NCI-H226 (cell line): Measurements from ENCODE around the gene VAV2.

Experiments used
- DNase-seq: peaks from one replicate; pipeline ENCODE4 v3.0.0-alpha.2; 2015

VAV2 gene

DNA sequence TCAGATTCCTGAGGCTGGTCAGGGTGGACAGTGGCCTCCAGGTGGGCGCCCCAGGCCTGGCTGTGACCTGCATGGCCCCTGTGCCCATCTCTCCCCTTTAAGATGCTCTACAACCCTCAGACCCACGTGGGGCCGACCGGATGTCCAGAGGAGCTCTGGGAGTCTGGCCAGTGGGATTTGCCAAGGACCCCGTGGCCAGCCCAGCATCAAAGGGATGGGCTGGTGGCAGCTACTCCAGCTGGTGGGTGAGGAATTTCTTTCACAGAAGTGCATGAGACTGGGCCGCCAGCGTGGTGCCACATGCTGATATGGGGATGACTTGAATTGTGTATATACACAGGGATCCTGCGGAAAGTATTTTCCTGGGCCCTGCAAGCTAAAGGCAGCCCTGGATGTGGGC is 159.2 kb downstream of the VAV2 start:
- no peak for DNase-seq

GRCh38 chr9:133830711-133831110 is 161.4 kb downstream of the VAV2 start:
- DNase-seq = no peak

DNA sequence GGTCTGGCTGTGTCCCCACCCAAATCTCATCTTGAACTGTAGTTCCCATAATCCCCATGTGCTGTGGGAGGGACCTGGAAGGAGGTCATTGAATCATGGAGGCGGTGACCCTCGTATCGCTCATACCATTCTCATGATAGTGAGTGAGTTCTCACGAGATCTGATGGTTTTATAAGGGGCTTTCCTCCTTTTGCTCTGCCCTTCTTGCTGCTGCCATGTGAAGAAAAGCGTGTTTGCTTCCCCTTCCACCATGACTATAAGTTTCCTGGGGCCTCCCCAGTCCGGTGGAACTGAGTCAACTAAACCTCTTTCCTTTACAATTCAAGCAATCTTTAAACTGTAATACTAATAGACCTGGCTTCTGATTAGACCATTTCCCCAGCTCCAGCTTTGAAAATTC is 161.8 kb downstream of the VAV2 start:
- DNase-seq = no peak

DNA sequence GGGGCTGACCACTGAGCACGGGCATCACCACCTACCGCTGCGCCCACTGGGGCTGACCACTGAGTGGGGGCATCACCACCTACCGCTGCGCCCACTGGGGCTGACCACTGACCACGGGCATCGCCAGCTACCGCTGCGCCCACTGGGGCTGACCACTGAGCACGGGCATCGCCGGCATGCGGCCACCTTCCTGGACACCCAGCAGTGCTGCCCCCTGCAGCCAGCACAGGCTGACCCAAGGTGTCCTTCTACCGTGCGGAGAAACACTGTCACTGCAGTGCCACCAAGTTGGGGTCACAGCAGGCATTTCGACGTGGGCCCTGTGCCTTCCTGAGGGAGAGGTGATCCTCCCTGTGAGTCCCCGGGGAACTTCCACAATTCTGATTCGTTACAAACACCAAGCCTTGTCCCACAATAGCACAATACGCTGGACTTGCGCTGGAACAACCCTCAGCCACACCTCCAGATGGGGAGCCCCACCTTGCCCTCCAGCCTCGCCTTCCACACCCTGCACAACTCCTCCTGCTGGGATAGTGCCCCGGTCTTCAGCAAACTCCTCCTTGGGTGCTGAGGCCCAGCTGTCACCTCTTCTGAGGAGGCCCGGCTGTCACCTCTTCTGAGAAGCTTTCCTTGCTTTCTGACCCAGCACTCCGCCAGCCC is 163.7 kb downstream of the VAV2 start:
- DNase-seq = no peak

- DNase-seq = no peak
These were observed 165.6 kb downstream of the VAV2 start for GRCh38 chr9:133826289-133827085.

- no peak for DNase-seq
These were observed 166.4 kb downstream of the VAV2 start for GRCh38 chr9:133825555-133826218.

DNA sequence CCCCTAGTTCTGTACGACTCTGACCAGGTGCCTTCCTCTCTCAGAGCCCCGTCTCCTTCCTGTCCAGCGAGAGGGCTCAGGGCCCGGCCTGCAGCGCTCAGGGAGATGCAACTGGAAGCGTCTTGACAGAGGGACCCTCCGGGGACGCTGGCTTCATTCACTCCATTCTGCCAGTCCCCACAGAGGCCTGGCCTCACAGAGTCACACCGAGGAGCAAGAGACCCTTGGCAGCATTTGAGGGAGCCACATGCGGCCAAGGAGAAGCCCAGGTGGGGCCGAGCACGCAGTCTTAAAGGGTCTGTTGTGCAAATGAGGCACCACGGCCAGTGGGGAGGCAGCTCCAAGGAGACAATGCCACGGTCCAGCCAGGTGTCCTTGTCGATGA is 167.3 kb downstream of the VAV2 start:
- no peak for DNase-seq

DNA sequence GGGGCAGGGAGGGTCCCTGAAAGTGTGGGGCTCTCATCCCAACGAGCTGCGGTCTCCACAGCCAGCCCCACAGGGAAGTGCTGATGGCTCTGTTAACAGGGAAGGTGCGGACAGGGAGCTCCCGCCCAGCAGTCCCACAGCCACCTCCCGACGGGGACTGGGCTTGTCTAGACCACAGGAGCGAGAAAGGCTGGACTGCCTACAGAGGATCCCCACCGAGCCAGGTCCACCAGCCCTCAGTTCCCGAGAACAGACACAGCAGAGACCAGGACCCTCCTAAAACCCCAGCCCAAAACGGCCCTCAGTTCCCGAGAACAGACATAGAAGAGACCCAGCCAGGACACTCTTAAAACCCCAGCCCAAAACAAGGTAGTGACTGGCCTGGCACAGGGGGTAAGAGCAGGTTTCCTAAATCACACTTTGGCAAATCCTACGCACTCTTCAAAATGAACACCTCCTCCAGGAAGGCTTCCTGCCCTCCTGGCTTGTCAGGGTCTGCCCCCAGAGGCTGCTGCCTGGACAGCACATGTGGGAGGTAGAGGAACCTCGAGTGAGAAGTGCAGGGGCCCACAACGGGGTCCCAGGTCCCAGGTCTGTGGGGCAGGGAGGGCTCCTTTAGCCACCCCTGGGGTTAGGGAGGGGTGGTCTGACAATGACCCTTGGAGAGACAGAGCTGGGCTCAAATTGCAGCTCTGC is 167.9 kb downstream of the VAV2 start:
- no peak for DNase-seq

DNA sequence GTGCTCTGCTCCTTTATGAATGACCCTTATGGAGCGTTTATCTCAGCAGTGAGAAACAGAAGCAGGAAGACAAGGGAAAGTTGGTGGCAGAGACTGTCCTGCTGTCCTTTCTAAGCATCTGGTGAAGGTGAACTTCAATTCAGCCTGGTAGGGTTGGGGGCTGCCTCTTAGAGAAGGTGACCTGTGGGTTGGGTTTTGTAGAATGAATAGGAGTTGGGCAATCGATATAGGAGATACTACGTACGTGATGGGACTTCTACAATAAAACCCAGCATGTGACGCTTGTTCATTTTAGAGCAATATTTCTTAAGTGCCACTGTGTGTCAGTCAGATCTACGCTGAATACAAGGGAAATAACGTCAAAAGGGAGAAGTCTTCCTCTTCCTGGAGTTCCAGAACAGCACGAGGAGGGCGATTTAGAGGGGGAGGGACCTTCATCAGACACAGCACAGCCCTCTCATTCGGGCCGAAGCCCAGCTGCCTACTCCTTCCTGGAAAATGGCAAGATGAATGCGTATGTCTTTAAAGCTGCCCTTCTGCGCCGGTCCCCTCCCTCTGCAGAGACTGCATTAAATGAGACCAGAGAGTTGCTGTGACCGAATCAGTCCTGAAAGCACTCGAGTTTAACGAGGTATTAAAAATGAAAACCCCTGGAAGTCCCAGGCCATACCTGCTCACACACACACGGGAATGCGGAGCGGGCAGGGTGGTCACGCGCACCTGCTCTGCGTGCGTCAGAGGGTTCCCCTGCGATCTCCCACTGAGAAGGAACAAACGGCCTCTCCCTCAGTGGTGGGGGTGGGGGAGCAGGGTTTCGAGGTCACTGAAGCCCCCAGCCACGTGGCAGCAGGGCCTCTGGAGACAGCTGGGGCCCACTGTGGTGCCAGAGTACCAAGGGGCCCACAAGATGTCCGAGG is 168.7 kb downstream of the VAV2 start:
- no peak for DNase-seq

GRCh38 chr9:133822430-133823065 is 169.6 kb downstream of the VAV2 start:
- no peak for DNase-seq

- no peak for DNase-seq
These were observed 170.3 kb downstream of the VAV2 start for GRCh38 chr9:133821601-133822429.

DNA sequence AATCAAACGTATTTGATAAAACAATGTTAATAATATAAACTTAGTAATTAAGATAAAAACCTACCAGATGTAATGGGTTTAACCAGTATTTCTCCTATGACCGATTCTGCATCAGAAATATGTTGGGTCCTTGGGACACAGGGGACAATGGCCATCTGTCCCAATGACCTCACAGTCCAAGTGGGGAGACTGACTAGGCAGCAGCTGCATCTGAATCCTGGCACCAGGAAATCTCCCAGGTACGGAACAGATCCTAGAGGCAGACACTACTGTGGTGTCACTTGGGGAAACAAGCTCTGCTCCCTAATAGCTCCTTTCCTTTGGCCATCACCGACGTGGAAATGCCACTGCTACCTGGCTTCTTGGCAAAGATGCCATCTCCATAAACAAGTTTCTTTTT is 172.2 kb downstream of the VAV2 start:
- DNase-seq = no peak

GRCh38 chr9:133818444-133818843 is 173.7 kb downstream of the VAV2 start:
- DNase-seq = no peak

DNA sequence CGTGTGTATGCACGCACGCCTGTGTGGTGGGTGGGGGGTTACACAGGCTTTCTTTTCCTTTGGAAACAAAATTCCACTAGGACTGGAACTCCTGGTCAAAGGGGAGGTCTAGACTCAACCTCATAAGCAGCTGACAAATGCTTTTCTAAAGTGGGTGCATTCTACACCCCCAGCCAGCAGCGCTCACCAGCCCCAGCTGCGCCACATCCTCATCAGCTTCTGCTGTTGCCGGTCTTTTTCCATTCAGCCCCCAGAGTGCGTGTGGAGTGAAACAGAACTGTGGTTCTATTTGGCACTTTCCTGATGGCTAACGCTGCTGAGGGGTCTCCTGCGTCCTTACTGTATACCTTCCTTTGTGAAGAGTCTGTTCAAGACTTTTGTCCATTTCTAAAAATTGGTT is 176.3 kb downstream of the VAV2 start:
- no peak for DNase-seq

DNA sequence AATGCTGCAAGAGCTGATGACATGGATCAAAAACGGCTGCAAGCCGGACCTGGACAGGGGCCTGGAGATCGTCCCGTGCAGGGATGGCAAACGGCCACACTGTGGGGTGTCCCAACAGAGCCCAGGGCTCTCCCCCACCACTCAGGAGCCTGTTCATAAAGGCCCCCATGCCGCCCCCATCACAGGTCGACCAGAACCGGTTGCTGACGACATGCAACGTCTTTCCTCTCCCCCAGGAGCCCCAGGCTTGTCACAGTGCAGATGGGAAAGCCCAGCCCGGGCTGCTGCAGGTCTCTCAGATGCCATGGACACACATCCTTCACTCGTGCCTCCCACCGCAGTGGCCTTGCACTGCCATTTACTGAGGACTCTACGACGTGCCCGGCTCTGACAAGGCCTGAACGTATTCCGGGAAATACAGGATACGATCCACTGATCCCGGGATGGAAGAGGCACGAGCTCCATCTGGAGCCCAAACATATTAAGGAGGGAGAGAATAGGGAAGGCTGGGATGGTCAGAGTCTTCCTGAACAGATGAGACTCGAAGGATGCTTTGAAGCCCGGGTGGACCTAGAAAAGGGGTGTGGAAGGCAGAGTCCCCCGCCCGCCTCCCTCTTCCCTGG is 177.4 kb downstream of the VAV2 start:
- no peak for DNase-seq

- DNase-seq = no peak
These were observed 178.2 kb downstream of the VAV2 start for GRCh38 chr9:133813749-133814585.

DNA sequence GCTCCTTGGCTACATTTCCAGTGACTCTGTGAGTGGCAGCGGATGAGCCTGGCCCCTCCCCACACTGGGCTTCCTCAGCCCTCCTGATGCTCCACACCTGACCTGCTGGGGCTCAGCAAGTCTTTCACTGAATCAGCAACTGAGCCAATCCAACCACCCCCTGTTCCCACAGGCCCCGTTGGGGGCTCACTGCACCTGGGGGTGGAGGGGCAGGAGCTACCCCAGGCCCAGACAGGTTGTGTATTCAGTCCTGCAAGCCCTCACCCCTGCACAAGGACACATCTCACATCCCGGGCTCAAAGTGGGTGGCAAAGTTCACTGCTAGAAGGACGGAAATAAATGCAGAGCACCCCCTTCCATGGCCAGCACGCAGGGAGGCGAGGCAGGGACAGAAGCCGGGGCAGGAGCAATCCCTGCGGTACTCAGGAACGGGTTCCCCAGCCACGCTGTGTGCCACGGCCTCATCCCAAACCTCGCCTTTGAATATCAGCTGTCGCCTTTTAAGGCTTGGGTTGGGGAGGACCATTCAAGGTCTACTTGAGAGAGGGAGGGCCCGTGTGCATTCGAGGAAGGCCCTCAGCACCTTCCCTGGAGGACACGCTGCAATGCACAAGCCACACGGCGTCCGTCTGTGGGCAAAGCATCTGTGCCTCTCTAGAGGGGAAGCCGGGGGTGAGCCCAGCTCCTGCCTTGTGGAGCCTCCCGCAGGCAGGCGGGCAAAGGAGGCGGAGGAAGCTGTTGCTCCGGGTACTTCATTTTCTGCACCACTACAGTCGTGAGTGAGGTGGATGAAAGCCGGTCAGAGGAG is 179.0 kb downstream of the VAV2 start:
- no peak for DNase-seq

DNA sequence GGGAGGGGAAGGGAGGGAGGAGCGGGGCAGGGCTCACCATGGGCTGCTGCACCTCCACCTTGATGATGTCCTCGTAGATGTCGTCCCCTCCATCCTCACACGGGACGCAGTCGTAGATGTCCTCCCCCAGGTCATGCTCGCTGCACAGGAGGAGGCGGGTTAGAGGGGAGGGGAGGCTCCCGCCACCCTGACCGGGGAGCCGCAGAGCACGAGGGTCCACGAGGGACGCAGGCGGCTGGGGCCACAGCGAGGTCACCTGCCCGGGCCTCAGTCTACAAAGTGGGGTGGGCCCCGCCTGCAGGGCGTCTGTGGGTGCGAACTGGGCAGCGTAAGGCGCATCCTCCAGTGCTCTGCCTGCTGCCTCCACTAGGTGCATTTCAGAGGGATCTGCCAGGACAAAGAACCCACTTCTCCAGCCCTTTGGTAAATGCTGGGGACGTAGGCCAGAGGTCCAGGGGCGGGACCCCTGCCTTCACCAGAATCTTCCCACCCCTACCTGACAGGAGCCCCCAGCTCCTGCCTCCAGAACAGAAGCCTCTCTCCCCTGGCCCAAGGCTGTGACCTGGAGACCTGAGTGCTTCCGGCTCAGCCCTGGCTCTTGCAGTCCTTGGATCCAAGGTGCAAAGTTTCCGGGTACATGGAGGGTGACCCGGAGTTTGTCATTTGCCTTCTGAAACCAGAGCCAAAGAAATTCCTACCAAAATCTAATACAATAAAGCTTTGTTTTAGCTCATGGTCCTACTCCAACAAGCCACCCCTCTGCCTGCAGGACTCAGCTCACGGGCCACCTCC is 179.9 kb downstream of the VAV2 start:
- no peak for DNase-seq
